ENCODE results near the gene CIAO1. TPM values are rescaled to one million over a fixed set of nuclear protein-coding genes. Genes with fewer than 3 reads are reported as not detected.

CIAO1 gene
- total and polyA plus RNA-seq, 2 of the 13 experiments (the other 11 are each of a cell fraction or from before 2014, with no cell fraction given): 99.3 to 120 TPM

DNA sequence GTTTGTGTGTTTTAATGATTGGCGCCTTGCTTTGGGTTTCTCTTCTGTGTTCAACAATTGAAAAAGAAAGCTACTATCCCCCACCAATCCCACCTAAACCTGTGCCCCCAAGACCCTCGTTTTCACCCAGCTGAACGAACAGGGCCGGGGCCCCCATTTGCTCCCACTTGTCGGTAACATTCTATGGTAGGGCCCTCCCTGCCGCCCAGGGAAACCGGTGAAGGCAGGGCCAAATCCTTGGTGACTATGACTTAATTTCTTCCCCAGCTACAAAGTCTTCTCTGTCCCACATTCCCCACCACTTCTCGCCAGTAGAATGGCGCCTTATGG lies 39.9 kb downstream of the CIAO1 start (continued):
- TF ChIP-seq ZNF318 (CRISPR knock-in tag; IDR thresholded peaks at IDR 0.05) (no peak), ZNF30 (CRISPR knock-in tag; IDR thresholded peaks at IDR 0.05) (0 out of 2 replicates have a peak, but pooled peaks have one; percentile 69), ZNF337 (CRISPR knock-in tag; IDR thresholded peaks at IDR 0.05; ENCODE audit: borderline replicate concordance, low read depth) (0 out of 2 replicates have a peak, but pooled peaks have one; percentile 29), XBP1 (CRISPR knock-in tag; IDR thresholded peaks at IDR 0.05) (no peak), SIX1 (CRISPR knock-in tag; IDR thresholded peaks at IDR 0.05; ENCODE audit: borderline replicate concordance) (no peak), ATRX (CRISPR knock-in tag; IDR thresholded peaks at IDR 0.05; ENCODE audit: borderline replicate concordance) (no peak), ZNF430 (CRISPR knock-in tag; IDR thresholded peaks at IDR 0.05) (no peak)
- TF ChIP-seq, protein P1, sequence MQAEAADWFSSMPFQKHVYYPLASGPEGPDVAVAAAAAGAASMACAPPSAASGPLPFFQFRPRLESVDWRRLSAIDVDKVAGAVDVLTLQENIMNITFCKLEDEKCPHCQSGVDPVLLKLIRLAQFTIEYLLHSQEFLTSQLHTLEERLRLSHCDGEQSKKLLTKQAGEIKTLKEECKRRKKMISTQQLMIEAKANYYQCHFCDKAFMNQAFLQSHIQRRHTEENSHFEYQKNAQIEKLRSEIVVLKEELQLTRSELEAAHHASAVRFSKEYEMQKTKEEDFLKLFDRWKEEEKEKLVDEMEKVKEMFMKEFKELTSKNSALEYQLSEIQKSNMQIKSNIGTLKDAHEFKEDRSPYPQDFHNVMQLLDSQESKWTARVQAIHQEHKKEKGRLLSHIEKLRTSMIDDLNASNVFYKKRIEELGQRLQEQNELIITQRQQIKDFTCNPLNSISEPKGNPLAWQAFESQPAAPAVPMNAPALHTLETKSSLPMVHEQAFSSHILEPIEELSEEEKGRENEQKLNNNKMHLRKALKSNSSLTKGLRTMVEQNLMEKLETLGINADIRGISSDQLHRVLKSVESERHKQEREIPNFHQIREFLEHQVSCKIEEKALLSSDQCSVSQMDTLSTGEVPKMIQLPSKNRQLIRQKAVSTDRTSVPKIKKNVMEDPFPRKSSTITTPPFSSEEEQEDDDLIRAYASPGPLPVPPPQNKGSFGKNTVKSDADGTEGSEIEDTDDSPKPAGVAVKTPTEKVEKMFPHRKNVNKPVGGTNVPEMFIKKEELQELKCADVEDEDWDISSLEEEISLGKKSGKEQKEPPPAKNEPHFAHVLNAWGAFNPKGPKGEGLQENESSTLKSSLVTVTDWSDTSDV (CRISPR knock-in tag; IDR thresholded peaks at IDR 0.05): no peak
- TF ChIP-seq, protein P2, sequence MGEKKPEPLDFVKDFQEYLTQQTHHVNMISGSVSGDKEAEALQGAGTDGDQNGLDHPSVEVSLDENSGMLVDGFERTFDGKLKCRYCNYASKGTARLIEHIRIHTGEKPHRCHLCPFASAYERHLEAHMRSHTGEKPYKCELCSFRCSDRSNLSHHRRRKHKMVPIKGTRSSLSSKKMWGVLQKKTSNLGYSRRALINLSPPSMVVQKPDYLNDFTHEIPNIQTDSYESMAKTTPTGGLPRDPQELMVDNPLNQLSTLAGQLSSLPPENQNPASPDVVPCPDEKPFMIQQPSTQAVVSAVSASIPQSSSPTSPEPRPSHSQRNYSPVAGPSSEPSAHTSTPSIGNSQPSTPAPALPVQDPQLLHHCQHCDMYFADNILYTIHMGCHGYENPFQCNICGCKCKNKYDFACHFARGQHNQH (CRISPR knock-in tag; IDR thresholded peaks at IDR 0.05): no peak

Data from HepG2 (cell line).